GM10248 (cell line): Measurements from ENCODE around the gene WNT3.

ENCODE experiments used
- CTCF ChIA-PET: fragments of 300-600 bp; sonication (Branson Sonifier 250); formaldehyde crosslinking; extraction: SDS; loops from one replicate; lab custom pipeline; 2021; ENCODE audit warnings: antibody characterized with exemption; lab: Yijun Ruan, JAX
- POLR2A ChIA-PET: fragments of 350-650 bp; sonication (Branson Sonifier 250); formaldehyde crosslinking; extraction: SDS; loops from one replicate; lab custom pipeline; 2020; ENCODE audit warnings: antibody characterized with exemption; lab: Yijun Ruan, JAX
- DNase-seq: peaks from one replicate; pipeline ENCODE4 v3.0.0; 2012; ENCODE audit errors: extremely low spot score
- TF ChIP-seq, protein P1 (sequence below): IDR thresholded peaks from 2 replicates; pipeline ENCODE4 v1.5.1; 2012; ENCODE audit warnings: mild to moderate bottlenecking, low read depth; ENCODE audit errors: extremely low read depth, missing control alignments, control extremely low read depth

Gene WNT3

DNA sequence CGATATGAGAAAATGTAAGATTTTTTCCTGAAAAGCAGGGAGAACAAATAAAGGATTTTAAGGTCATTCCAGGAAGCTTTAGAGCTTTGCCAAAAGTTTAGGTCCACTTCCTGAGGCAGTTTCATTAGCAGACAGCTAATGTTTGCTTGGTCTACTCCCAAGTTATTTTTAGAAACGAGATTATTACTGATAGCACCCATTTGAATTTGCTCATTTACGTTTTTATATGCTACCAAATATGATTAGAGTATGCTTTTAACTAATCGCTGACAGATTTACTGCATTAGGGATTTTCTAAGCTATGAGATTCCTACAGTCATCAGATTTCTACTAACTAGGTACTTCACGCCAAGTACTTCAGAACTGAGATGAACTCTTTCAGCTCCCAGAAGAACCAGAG is 98.1 kb downstream of the WNT3 start:
- CTCF ChIA-PET = interaction anchor here (1.1 to 1.2 kb wide), 3 partner anchors 9 to 16 kb away, joined by 3 read pairs; no protein-coding TSS in a partner anchor
- DNase-seq = no peak
- POLR2A ChIA-PET = no interaction called here
- TF ChIP-seq, protein P1, sequence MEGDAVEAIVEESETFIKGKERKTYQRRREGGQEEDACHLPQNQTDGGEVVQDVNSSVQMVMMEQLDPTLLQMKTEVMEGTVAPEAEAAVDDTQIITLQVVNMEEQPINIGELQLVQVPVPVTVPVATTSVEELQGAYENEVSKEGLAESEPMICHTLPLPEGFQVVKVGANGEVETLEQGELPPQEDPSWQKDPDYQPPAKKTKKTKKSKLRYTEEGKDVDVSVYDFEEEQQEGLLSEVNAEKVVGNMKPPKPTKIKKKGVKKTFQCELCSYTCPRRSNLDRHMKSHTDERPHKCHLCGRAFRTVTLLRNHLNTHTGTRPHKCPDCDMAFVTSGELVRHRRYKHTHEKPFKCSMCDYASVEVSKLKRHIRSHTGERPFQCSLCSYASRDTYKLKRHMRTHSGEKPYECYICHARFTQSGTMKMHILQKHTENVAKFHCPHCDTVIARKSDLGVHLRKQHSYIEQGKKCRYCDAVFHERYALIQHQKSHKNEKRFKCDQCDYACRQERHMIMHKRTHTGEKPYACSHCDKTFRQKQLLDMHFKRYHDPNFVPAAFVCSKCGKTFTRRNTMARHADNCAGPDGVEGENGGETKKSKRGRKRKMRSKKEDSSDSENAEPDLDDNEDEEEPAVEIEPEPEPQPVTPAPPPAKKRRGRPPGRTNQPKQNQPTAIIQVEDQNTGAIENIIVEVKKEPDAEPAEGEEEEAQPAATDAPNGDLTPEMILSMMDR = no peak

DNA sequence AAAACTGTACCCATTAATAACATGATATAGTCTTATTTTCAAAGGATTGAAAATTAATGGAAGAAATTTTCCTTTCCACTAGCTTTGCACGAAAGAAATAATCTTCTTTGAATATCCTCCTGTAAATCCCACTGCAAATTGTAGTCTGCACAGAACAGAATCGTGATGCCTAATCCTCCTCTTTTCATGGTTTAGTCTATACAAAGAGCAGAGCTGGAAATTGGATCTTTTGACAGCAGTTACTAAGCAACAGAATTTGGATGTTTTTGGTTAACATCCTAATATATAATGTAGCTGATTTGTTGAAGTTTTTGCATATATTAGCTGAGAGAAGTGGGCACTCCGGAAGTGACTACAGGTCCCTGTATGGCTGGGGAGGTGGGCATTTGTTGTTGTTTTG is 98.6 kb downstream of the WNT3 start:
- ChIA-PET POLR2A (no interaction called here), CTCF (interaction anchor here (1.2 kb wide), 2 partner anchors 8 to 12 kb away, joined by 3 read pairs; no protein-coding TSS in a partner anchor)
- no peak for DNase-seq
- TF ChIP-seq, protein P1 = no peak

DNA sequence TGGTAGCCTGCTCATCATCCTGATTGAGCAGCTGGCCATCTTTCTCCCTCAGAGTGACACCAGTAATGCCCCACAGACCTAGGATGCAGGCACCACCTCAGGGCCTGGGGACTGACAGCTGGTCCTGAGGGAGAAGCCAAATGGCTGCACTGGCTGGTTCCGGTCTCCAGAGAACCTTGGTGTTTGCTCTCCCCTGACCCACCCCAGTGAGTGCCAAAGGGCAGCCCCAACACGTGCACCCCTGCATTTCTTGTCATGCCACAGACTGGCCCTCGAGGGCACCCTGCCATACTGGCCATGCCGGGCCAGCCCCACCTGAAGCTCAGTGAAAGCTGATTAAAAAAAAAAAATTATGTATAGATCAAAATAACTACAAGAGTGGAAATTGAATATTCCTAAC is 100.5 kb downstream of the WNT3 start:
- TF ChIP-seq, protein P1 = no peak
- ChIA-PET CTCF (interaction anchor here (1.0 kb wide), 1 partner anchor 158 kb away, joined by 3 read pairs; no protein-coding TSS in a partner anchor), POLR2A (no interaction called here)
- no peak for DNase-seq
